Endometrial microvascular endothelial cells (primary cell): ENCODE results near the gene HOXB4. TPM values are rescaled to one million over a fixed set of nuclear protein-coding genes. Genes with fewer than 3 reads are reported as not detected.
"Not testable (repeated sequence)": the region's sequence is repeated elsewhere in the genome, so short reads cannot be mapped to it uniquely, and the experiment has no call there.

Experiments
- in situ Hi-C: cut with HindIII; loops from 2 replicates; pipeline ENCODE4 v1.10.0; 2017; ENCODE audit warnings: low sequenced_read_pairs, low pct_unique_long_range_greater_than_20kb; ENCODE audit errors: inconsistent ontology term
- total RNA-seq: library from RNA; depleted of rRNA; stranded (reverse); fragments of >200 nt; gene quantifications from one replicate; pipeline ENCODE4 v1.2.3, GENCODE V29; 2015; ENCODE audit errors: inconsistent ontology term

The HOXB4 gene
- total RNA-seq, 1 donor from 2014 or later = 1.9 TPM

GRCh38 chr17:48543107-48543853 lies 34.9 kb downstream of the HOXB4 start:
- in situ Hi-C loops = no loop called here

- in situ Hi-C loops = no loop called here
Measured at GRCh38 chr17:48542698-48543106, 35.4 kb downstream of the HOXB4 start.

DNA sequence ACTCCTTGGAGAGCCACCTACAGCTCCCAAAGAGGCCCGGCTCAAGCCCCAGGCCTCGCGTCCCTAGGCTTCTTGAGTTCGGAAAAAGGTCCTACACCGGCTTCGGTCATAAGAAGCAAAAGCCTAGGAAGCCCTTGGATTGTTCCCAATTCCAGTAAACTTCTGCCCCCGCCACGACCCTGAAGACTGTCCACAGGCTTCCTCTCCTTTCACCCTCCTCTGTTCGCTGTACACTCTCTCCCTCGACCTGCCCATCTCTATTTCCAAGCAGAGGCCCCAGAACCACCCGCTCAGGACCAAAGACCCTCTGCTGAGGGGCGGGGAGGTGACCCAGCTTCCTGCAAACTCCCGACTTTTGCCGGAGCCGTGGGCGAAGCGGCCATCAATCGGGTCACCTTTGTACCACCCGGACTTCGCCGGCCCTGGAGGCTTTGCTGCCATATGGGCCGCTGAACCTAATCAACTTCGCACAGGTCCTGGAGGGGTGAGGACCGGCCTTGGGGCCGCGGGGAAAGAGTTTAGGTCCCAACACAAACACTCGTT lies 36.0 kb downstream of the HOXB4 start:
- in situ Hi-C loops = no loop called here

DNA sequence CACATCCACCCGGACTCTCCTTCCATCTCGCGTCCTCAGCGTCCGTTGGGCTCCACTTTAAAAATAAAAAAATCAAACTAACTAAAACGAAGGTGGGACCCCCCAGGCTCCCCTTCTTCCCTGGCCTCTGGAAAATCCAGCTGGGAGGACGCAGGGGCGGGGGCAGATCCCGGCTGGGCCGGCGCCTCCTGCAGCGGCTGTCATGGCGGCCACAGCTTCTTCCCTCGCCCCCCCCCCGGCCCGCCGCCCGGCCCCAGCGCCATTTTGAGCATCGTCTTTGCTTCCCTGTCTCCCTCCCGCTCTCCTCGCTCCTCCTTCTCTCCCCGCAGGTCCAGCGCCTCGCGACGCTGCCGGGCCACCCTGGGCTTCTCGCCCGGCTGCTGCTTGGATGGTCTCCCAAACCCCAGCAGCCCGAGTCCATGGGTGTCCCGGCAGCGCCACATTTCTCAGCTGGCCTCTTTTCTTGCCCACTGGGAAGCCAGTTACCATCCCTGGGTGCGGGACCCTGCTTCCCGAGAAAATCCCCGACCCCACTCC lies 36.5 kb downstream of the HOXB4 start:
- in situ Hi-C loops = no loop called here

- in situ Hi-C loops = no loop called here
Measured at GRCh38 chr17:48541036-48541576, 37.0 kb downstream of the HOXB4 start.

DNA sequence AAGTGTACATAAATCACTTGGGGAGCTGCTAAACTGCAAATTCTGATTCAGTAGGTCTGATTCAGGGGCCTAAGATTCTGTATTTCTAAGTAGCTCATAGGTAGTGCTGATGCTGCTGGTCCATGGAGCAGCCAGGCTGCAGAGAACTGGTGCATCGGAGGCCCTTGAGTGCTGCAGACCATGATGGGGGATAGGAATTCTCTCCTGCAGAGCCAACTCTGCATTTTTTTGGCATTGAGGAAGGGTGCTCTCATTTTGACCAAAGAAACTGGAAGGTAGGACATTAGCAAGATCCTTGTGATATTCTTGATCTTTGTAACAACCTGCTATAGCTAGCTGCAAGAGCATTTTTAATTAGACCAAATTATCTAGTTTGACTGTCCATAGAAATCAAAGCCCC lies 37.9 kb downstream of the HOXB4 start:
- in situ Hi-C loops = no loop called here

- in situ Hi-C loops = no loop called here
Measured at GRCh38 chr17:48539177-48539576, 39.0 kb downstream of the HOXB4 start.

- in situ Hi-C loops = no loop called here
Measured at GRCh38 chr17:48537316-48537715, 40.8 kb downstream of the HOXB4 start.

DNA sequence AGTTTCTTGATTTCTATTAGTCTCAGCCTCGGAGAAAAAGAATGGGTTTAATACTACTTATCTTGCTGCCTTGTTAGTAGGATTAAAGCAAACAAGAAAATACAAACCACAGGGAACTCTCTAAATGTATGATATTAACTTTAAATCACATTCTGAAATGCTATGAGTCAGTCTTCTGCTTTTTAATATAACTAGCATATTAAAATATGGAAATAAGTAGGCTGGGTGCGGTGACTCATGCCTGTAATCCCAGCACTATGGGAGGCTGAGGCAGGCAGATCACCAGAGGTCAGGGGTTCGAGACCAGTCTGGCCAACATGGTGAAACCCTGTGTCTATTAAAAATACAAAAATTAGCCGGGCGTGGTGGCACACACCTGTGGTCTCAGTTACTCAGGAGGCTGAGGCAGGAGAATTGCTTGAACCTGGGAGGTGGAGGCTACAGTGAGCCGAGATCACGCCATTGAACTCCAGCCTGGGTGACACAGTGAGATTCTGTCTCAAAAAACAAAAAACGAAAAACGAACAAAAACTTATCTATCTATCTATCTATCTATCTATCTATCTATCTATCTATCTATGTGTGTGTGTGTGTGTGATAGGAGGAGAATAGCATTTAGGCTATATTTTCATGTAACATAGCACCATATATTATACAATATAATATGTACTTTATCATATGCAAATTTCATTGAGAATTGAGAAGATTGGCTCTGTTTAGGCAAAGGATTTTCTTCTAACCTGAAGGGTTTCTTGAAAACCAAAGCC lies 42.2 kb downstream of the HOXB4 start:
- in situ Hi-C loops = not testable (repeated sequence)

- in situ Hi-C loops = no loop called here
Measured at GRCh38 chr17:48532261-48532660, 45.9 kb downstream of the HOXB4 start.

- in situ Hi-C loops = no loop called here
Measured at GRCh38 chr17:48530887-48531272, 47.3 kb downstream of the HOXB4 start, which contains the start of gene HOXB1. Gene HOXB1 (minus strand): TSS chr17:48531011. CDS start chr17:48530904, 107 bp downstream.

- in situ Hi-C loops = no loop called here
Measured at GRCh38 chr17:48530208-48530886, 47.8 kb downstream of the HOXB4 start.

GRCh38 chr17:48529683-48530009 lies 48.5 kb downstream of the HOXB4 start:
- in situ Hi-C loops = no loop called here

GRCh38 chr17:48528936-48529682 lies 49.0 kb downstream of the HOXB4 start:
- in situ Hi-C loops = no loop called here

DNA sequence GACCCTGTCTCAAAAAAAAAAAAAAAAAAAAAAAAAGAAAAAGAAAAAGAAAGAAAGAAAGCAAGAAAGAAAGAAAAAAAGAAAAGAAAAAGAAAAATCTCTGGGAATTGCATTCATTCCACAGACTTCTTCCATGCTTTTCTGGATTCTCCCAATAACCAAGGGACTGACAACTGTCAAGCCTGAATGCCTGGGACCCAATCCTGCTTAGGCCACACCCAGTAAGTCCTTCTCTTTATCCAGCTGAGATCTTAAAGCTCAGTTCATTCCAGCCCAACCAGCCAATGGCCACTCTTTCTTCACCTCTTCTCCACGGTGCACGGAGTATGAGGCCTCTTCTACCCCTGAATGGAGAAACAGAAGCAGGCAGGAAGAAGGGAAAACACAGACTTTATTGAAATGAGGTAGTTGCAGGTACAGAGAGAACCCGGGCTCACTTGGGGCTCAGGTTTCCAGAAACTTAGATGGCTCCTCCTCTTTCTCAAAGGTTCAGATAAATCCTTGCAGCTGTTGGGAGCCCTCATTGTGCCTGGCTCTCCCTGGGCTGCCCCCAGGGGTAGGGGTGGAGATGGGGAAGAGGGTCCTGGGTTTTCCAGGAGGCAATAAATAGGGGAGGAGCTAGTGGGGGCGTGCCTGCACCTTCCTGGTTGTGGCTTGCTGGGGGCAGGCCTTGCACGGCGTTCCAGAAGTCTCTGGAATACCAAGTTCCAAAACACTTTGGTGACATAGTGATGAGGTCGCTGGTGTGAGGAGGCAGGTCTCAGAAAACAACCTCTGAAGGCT lies 49.8 kb downstream of the HOXB4 start:
- in situ Hi-C loops = no loop called here

DNA sequence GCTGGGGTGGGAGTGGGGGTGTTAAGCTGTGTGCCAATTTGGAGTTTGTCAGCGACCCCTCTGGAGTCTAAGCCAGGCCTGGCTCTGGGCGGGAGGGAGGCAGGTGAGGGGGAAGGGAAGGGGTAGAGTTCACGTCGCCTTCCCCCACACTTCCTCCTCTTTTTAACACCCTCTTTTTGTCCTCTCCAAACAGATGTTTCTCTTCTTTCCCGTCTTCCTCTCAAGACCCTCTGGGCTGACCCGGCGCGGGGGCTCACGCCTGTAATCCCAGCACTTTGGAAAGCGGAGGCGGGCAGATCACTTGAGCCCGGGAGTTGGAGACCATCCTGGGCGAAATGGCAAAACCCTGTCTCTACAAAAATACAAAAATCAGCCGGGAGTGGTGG lies 50.6 kb downstream of the HOXB4 start:
- in situ Hi-C loops = no loop called here

DNA sequence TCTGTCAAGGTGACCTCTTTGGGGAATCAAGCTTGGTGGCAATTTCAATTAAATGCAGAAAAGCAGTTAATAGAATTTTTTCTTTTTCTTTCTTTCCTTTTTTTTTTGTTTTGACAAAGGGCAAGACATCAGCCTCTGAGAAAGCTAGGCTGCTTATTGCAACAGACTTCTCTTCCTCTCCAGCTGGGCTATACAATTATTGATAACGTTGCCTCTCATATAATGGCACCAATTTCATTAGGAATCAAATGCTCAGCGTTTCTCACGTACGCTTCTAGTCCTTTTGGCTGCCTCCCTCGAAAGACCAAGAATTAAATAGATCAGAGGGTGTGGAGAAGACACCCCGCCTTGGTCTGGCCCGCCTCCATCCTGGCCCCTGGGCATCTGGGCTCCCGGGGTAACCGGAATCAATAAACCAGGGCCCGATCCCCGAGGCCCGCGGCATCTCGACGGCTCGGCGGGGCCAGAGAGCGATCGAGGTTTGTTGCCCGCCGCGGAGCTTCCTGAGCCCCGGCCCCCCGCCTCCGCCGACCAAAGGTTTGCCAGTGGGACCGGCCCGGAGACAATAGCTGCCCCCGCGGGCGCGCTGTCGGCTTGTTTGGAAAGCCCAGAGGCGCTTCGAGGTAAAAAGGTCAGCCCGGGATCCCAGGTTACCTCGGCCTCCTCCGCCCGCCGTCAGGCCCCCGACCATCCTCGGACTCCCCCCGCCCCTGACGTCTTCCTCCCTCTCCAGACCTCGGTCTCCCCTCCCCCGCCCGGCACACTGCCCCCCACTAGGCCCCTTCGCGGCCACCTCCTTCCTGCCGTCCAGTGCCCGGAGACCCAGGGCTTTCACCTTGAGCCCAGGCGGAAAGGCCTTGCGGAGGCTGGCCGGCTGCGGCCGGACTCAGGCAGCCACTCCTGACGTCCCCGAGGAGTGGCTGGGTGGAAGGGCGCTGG lies 51.3 kb downstream of the HOXB4 start:
- in situ Hi-C loops = no loop called here
